BLaER1 (cell line): ENCODE measurements around the gene NTF4.
A peak's percentile ranks its signal among the peaks of the same experiment; 100 is the strongest.

Experiments used
- H3K27ac ChIP-seq: shearing (Covaris generic); formaldehyde crosslinking; 2 replicates; pipeline ENCODE4 v1.8.1; 2022
- H3K27me3 ChIP-seq: shearing (Covaris generic); formaldehyde crosslinking; 2 replicates; pipeline ENCODE4 v1.8.1; 2022
- H3K36me3 ChIP-seq: shearing (Covaris generic); formaldehyde crosslinking; 2 replicates; pipeline ENCODE4 v1.8.1; 2022
- H3K4me1 ChIP-seq: shearing (Covaris generic); formaldehyde crosslinking; 2 replicates; pipeline ENCODE4 v1.8.1; 2022
- H3K4me2 ChIP-seq: shearing (Covaris generic); formaldehyde crosslinking; 2 replicates; pipeline ENCODE4 v1.8.1; 2022
- H3K4me3 ChIP-seq: shearing (Covaris generic); formaldehyde crosslinking; 2 replicates; pipeline ENCODE4 v1.8.1; 2022
- H3K9ac ChIP-seq: shearing (Covaris generic); formaldehyde crosslinking; 2 replicates; pipeline ENCODE4 v1.8.1; 2022
- H3K9me3 ChIP-seq: shearing (Covaris generic); formaldehyde crosslinking; 2 replicates; pipeline ENCODE4 v1.8.1; 2022
- H4K20me1 ChIP-seq: shearing (Covaris generic); formaldehyde crosslinking; 2 replicates; pipeline ENCODE4 v1.8.1; 2022
- Cebpa-rat ChIP-seq: shearing (Covaris generic); IDR thresholded peaks from 2 replicates; pipeline ENCODE4 v1.8.1; 2022

The NTF4 gene

GRCh38 chr19:49071860-49072547, 7.4 kb upstream of the NTF4 start:
- Histone ChIP-seq H3K27me3 (peaks cover 24% of the 10 kb centered on the region), H3K4me3 (no peak overlapping the region), H4K20me1 (no peaks in the 10 kb centered on the region), H3K36me3 (no peaks in the 10 kb centered on the region), H3K4me2 (no peak overlapping the region), H3K4me1 (peaks cover 10% of the 10 kb centered on the region; the same call in 1 of the 2 replicates), H3K27ac (no peak overlapping the region), H3K9ac (no peak overlapping the region), H3K9me3 (no peaks in the 10 kb centered on the region; the same call in 1 of the 2 replicates)
- TF ChIP-seq Cebpa-rat: no peak

GRCh38 chr19:49070416-49070815, 5.8 kb upstream of the NTF4 start:
- Histone ChIP-seq H3K4me3 (no peak overlapping the region), H3K9ac (no peak overlapping the region), H3K4me1 (peaks cover 10% of the 10 kb centered on the region; the same call in 1 of the 2 replicates), H3K36me3 (no peaks in the 10 kb centered on the region), H3K4me2 (no peak overlapping the region), H3K27ac (no peak overlapping the region), H3K9me3 (no peaks in the 10 kb centered on the region; the same call in 1 of the 2 replicates), H3K27me3 (peaks cover 40% of the 10 kb centered on the region), H4K20me1 (no peaks in the 10 kb centered on the region)
- TF ChIP-seq Cebpa-rat: no peak

- no peaks in the 10 kb centered on the region; the same call in 1 of the 2 replicates for H3K9me3 ChIP-seq
- no peak overlapping the region for H3K9ac ChIP-seq
- no peak for TF ChIP-seq Cebpa-rat
- H3K4me1 ChIP-seq: peaks cover 6% of the 10 kb centered on the region; the same call in 1 of the 2 replicates
- H3K4me3 ChIP-seq: no peak overlapping the region
- H3K27ac ChIP-seq: no peak overlapping the region
- no peaks in the 10 kb centered on the region for H4K20me1 ChIP-seq
- H3K4me2 ChIP-seq: no peak overlapping the region
- peaks cover 54% of the 10 kb centered on the region for H3K27me3 ChIP-seq
- no peaks in the 10 kb centered on the region for H3K36me3 ChIP-seq
Measured at GRCh38 chr19:49069026-49069425, 4.4 kb upstream of the NTF4 start.

- no peak overlapping the region for H3K4me2 ChIP-seq
- no peaks in the 10 kb centered on the region for H3K36me3 ChIP-seq
- no peak overlapping the region for H3K4me3 ChIP-seq
- H3K9me3 ChIP-seq: no peaks in the 10 kb centered on the region; the same call in 1 of the 2 replicates
- H3K27ac ChIP-seq: no peak overlapping the region
- TF ChIP-seq Cebpa-rat: no peak
- H3K9ac ChIP-seq: no peak overlapping the region
- peaks cover 65% of the 10 kb centered on the region for H3K27me3 ChIP-seq
- H3K4me1 ChIP-seq: 0 out of 2 replicates have a peak, but pooled peaks cover 4% of the 10 kb centered on the region
- H4K20me1 ChIP-seq: no peaks in the 10 kb centered on the region
Measured at GRCh38 chr19:49067554-49067953, 2.9 kb upstream of the NTF4 start.

GRCh38 chr19:49065905-49066512, 1.4 kb upstream of the NTF4 start:
- Histone ChIP-seq H3K4me1 (0 out of 2 replicates have a peak, but pooled peaks cover 4% of the 10 kb centered on the region), H3K27ac (no peak overlapping the region), H3K27me3 (peaks cover 80% of the 10 kb centered on the region), H3K9ac (no peak overlapping the region), H3K4me2 (no peak overlapping the region), H3K4me3 (no peak overlapping the region), H4K20me1 (no peaks in the 10 kb centered on the region), H3K9me3 (no peaks in the 10 kb centered on the region; the same call in 1 of the 2 replicates), H3K36me3 (no peaks in the 10 kb centered on the region)
- TF ChIP-seq Cebpa-rat: no peak

- Histone ChIP-seq H3K9ac (no peak overlapping the region), H3K4me1 (peaks cover 8% of the 10 kb centered on the region), H3K27me3 (peaks cover 98% of the 10 kb centered on the region), H3K36me3 (no peaks in the 10 kb centered on the region), H3K4me3 (no peak overlapping the region), H3K27ac (no peak overlapping the region), H4K20me1 (no peaks in the 10 kb centered on the region), H3K9me3 (no peaks in the 10 kb centered on the region), H3K4me2 (peak overlapping the region; percentile 50)
- no peak for TF ChIP-seq Cebpa-rat
Measured at GRCh38 chr19:49064029-49064629, 489 bp downstream of the NTF4 start.

- no peak for TF ChIP-seq Cebpa-rat
- Histone ChIP-seq H3K27ac (no peak overlapping the region), H3K9me3 (no peaks in the 10 kb centered on the region), H3K4me3 (no peak overlapping the region), H4K20me1 (peaks cover 2% of the 10 kb centered on the region; the same call in 1 of the 2 replicates), H3K36me3 (no peaks in the 10 kb centered on the region), H3K27me3 (peaks cover 100% of the 10 kb centered on the region), H3K9ac (no peak overlapping the region), H3K4me2 (no peak overlapping the region), H3K4me1 (peaks cover 24% of the 10 kb centered on the region)
Measured at GRCh38 chr19:49061445-49061844, 3.2 kb downstream of the NTF4 start.

GRCh38 chr19:49061000-49061399, 3.6 kb downstream of the NTF4 start:
- Histone ChIP-seq H3K27me3 (peaks cover 100% of the 10 kb centered on the region), H3K4me1 (peaks cover 28% of the 10 kb centered on the region), H3K4me2 (no peak overlapping the region), H3K4me3 (no peak overlapping the region), H3K27ac (no peak overlapping the region), H4K20me1 (peaks cover 7% of the 10 kb centered on the region; the same call in 1 of the 2 replicates), H3K36me3 (no peaks in the 10 kb centered on the region), H3K9ac (no peak overlapping the region), H3K9me3 (no peaks in the 10 kb centered on the region)
- no peak for TF ChIP-seq Cebpa-rat

- peak overlapping the region; percentile 34 for H3K4me2 ChIP-seq
- TF ChIP-seq Cebpa-rat: no peak
- no peak overlapping the region for H3K27ac ChIP-seq
- H3K4me1 ChIP-seq: peaks cover 31% of the 10 kb centered on the region
- peaks cover 93% of the 10 kb centered on the region for H3K27me3 ChIP-seq
- H3K9me3 ChIP-seq: no peaks in the 10 kb centered on the region
- no peak overlapping the region for H3K4me3 ChIP-seq
- no peaks in the 10 kb centered on the region for H3K36me3 ChIP-seq
- H3K9ac ChIP-seq: no peak overlapping the region
- peaks cover 8% of the 10 kb centered on the region; the same call in 1 of the 2 replicates for H4K20me1 ChIP-seq
Measured at GRCh38 chr19:49059053-49059452, 5.6 kb downstream of the NTF4 start.

GRCh38 chr19:49058562-49058961, 6.1 kb downstream of the NTF4 start:
- Histone ChIP-seq H3K36me3 (no peaks in the 10 kb centered on the region), H3K27ac (no peak overlapping the region), H4K20me1 (peaks cover 8% of the 10 kb centered on the region; the same call in 1 of the 2 replicates), H3K27me3 (peaks cover 89% of the 10 kb centered on the region), H3K4me3 (no peak overlapping the region), H3K9me3 (no peaks in the 10 kb centered on the region), H3K4me2 (0 out of 2 replicates have a peak overlapping the region, but pooled peaks have one; percentile 34), H3K9ac (no peak overlapping the region), H3K4me1 (peaks cover 31% of the 10 kb centered on the region)
- no peak for TF ChIP-seq Cebpa-rat
